PC-3 (cell line): Measurements from ENCODE around the gene TMEM232.

Source experiments
- EZH2 ChIP-seq: fragments of 300-600 bp; sonication (generic); IDR thresholded peaks from one replicate; pipeline ENCODE4 v1.6.1; 2017; ENCODE audit warnings: antibody characterized with exemption, mild to moderate bottlenecking, low read length; ENCODE audit not compliant: unreplicated experiment
- EZH2phosphoT487 ChIP-seq: fragments of 300-600 bp; sonication (generic); IDR thresholded peaks from 2 replicates; pipeline ENCODE4 v1.6.1; 2018; ENCODE audit warnings: mild to moderate bottlenecking, antibody characterized with exemption, low read length, borderline replicate concordance
- TF ChIP-seq, protein P1 (sequence below): fragments of 300-600 bp; sonication (generic); conservative IDR thresholded peaks from 2 replicates; pipeline ENCODE4 v1.5.1; 2017; ENCODE audit warnings: antibody characterized with exemption, low read depth, mild to moderate bottlenecking, low read length

DNA sequence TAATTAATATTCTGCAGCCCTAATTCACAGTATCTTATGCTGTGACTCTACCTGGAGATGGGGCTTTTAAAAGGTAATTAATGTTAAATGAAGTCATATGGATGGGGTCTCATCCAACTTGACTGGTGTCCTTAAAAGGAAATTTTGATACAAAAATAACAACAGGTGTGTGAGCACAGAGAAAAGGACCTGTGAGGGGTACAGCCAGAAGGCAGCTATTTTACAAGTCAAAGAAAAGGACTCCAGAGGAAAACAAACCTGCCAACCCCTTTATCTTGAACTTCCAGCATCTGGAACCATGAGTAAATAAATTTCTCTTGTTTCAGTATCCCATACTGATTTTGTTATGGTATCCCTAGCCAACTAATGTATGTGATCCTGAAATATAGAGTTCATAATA lies 250.3 kb downstream of the TMEM232 start:
- TF ChIP-seq, protein P1, sequence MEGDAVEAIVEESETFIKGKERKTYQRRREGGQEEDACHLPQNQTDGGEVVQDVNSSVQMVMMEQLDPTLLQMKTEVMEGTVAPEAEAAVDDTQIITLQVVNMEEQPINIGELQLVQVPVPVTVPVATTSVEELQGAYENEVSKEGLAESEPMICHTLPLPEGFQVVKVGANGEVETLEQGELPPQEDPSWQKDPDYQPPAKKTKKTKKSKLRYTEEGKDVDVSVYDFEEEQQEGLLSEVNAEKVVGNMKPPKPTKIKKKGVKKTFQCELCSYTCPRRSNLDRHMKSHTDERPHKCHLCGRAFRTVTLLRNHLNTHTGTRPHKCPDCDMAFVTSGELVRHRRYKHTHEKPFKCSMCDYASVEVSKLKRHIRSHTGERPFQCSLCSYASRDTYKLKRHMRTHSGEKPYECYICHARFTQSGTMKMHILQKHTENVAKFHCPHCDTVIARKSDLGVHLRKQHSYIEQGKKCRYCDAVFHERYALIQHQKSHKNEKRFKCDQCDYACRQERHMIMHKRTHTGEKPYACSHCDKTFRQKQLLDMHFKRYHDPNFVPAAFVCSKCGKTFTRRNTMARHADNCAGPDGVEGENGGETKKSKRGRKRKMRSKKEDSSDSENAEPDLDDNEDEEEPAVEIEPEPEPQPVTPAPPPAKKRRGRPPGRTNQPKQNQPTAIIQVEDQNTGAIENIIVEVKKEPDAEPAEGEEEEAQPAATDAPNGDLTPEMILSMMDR = no peak
- no peak for TF ChIP-seq EZH2phosphoT487
- TF ChIP-seq EZH2 = no peak
